Fibroblast of lung (primary cell): ENCODE results near the gene TGIF1.

Experiments
- CTCF ChIP-seq, 2 donors: IDR thresholded peaks in 1 of 2; conservative IDR thresholded peaks in 1 of 2; 1 replicate in 1 of 2; 2 replicates in 1 of 2; pipeline ENCODE4 v1.5.1; 2011 to 2012; ENCODE audit warnings: low read length in 2 of 2, control low read depth in 1 of 2, inconsistent platforms in 1 of 2, low read depth in 1 of 2, mild to moderate bottlenecking in 1 of 2
- EZH2 ChIP-seq: IDR thresholded peaks from 2 replicates; pipeline ENCODE4 v1.5.1; 2012; ENCODE audit warnings: low read length, control low read depth, mild to moderate bottlenecking; ENCODE audit errors: missing control alignments

GRCh38 chr18:3466045-3466444 is 16.1 kb downstream of the TGIF1 start:
- TF ChIP-seq CTCF (conservative IDR thresholded peaks at IDR 0.05 in 1 of 2, IDR thresholded peaks at IDR 0.05 in 1 of 2; ENCODE audit: low read depth in 1 of 2, low read length in 2 of 2) (no peak), EZH2 (no peak)
